HepG2 (cell line): Measurements from ENCODE around the gene RER1.

ENCODE experiments used
- HDAC2 ChIP-seq: sonication (generic); formaldehyde crosslinking; IDR thresholded peaks from 2 replicates; pipeline ENCODE4 v1.4.0; 2020; ENCODE audit warnings: missing genetic modification reagents
- NR2C2 ChIP-seq: sonication (generic); formaldehyde crosslinking; IDR thresholded peaks from 2 replicates; pipeline ENCODE4 v1.4.0; 2020; ENCODE audit warnings: missing genetic modification reagents, mild to moderate bottlenecking, moderate library complexity, borderline replicate concordance
- REST ChIP-seq, 2 experiments: IDR thresholded peaks; 2 replicates each; pipeline ENCODE4 v1.6.1; 2011 to 2012; ENCODE audit warnings: low read length in 2 of 2, borderline replicate concordance in 1 of 2, low read depth in 1 of 2, mild to moderate bottlenecking in 1 of 2, moderate library complexity in 1 of 2
- TF ChIP-seq, protein P1 (sequence below): IDR thresholded peaks from 2 replicates; pipeline ENCODE4 v1.6.1; 2016; ENCODE audit warnings: missing compliant biosample characterization, missing genetic modification reagents, borderline replicate concordance

DNA sequence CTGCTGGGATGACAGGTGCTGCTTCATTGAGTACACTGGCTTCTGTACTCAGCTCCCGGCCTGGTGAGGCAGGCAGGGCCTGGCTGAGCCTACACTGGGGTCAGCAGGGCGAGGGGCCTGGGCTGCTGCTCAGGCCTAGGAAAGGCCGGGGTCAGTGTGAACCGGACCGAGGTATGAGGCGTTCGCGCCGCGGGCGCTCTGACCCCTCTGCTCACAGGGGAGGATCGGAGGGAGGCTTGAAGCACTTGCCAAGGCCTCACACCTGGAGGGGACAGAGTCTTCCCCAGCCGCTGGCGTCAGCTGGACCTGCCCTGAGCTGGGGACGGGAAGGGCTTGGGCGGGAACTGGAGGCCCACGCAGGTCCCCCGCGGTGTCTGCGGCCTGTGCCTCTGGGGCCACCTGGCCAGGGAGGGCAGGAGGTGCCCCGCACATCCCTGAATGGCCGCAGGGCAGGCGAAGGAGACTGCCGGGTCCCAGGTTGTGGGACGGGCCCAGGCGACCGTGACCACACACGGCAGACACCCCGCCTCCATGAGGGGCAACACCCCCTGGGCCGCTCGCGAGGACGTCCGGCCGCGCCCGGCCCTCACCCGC lies 20.3 kb downstream of the RER1 start:
- TF ChIP-seq REST (IDR thresholded peaks at IDR 0.05; ENCODE audit: borderline replicate concordance in 1 of 2, low read depth in 1 of 2, low read length in 2 of 2) (no peak), HDAC2 (CRISPR knock-in tag) (no peak), NR2C2 (no peak)
- TF ChIP-seq, protein P1, sequence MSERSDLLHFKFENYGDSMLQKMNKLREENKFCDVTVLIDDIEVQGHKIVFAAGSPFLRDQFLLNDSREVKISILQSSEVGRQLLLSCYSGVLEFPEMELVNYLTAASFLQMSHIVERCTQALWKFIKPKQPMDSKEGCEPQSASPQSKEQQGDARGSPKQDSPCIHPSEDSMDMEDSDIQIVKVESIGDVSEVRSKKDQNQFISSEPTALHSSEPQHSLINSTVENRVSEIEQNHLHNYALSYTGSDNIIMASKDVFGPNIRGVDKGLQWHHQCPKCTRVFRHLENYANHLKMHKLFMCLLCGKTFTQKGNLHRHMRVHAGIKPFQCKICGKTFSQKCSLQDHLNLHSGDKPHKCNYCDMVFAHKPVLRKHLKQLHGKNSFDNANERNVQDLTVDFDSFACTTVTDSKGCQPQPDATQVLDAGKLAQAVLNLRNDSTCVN (CRISPR knock-in tag) = no peak
